CD4-positive, alpha-beta T cell treated with Interleukin-17A for 1 hour (primary cell): Measurements from ENCODE around the gene UBR1.

Experiments used
- DNase-seq: peaks from one replicate; pipeline ENCODE4 v3.0.0-alpha.2; 2020

Gene UBR1

GRCh38 chr15:43106486-43106829 is 620 bp upstream of the UBR1 start:
- no peak for DNase-seq

- DNase-seq, result no peak
Measured at GRCh38 chr15:43105077-43105736, 631 bp downstream of the UBR1 start.

GRCh38 chr15:43104426-43104825 is 1.4 kb downstream of the UBR1 start:
- DNase-seq, result no peak

- DNase-seq, result no peak
Measured at GRCh38 chr15:43103907-43104306, 1.9 kb downstream of the UBR1 start.

- no peak for DNase-seq
Measured at GRCh38 chr15:43102187-43102586, 3.7 kb downstream of the UBR1 start.

- DNase-seq, result no peak
Measured at GRCh38 chr15:43100971-43101370, 4.9 kb downstream of the UBR1 start.

- DNase-seq, result no peak
Measured at GRCh38 chr15:43099105-43099845, 6.6 kb downstream of the UBR1 start.

- DNase-seq, result no peak
Measured at GRCh38 chr15:43096411-43096810, 9.4 kb downstream of the UBR1 start.

- no peak for DNase-seq
Measured at GRCh38 chr15:43095708-43096347, 10.0 kb downstream of the UBR1 start.

GRCh38 chr15:43095243-43095642 is 10.6 kb downstream of the UBR1 start:
- no peak for DNase-seq

GRCh38 chr15:43094416-43095030 is 11.3 kb downstream of the UBR1 start:
- no peak for DNase-seq

- no peak for DNase-seq
Measured at GRCh38 chr15:43093026-43093425, 12.8 kb downstream of the UBR1 start.

GRCh38 chr15:43091859-43092258 is 14.0 kb downstream of the UBR1 start:
- no peak for DNase-seq

- DNase-seq, result no peak
Measured at GRCh38 chr15:43086551-43086950, 19.3 kb downstream of the UBR1 start.

GRCh38 chr15:43085921-43086320 is 19.9 kb downstream of the UBR1 start:
- DNase-seq, result no peak

GRCh38 chr15:43082509-43082908 is 23.3 kb downstream of the UBR1 start:
- DNase-seq, result no peak

- DNase-seq, result no peak
Measured at GRCh38 chr15:43081283-43081682, 24.6 kb downstream of the UBR1 start.

- no peak for DNase-seq
Measured at GRCh38 chr15:43071451-43071850, 34.4 kb downstream of the UBR1 start.

- DNase-seq, result no peak
Measured at GRCh38 chr15:43070893-43071292, 34.9 kb downstream of the UBR1 start.

GRCh38 chr15:43070249-43070648 is 35.6 kb downstream of the UBR1 start:
- DNase-seq, result no peak

- DNase-seq, result no peak
Measured at GRCh38 chr15:43067717-43068461, 37.9 kb downstream of the UBR1 start.

- no peak for DNase-seq
Measured at GRCh38 chr15:43056696-43057095, 49.1 kb downstream of the UBR1 start.

GRCh38 chr15:43052860-43053259 is 53.0 kb downstream of the UBR1 start:
- DNase-seq, result no peak
